NCI-H748 treated with DMSO at 0.1 percent for 48 hours (cell line): ENCODE measurements around the gene RCN2.
"Not testable (repeated sequence)": the region's sequence is repeated elsewhere in the genome, so short reads cannot be mapped to it uniquely, and the experiment has no call there.

Experiments used
- DNase-seq: peaks from one replicate; lab custom pipeline; 2025; lab: John Stamatoyannopoulos, UW

Gene RCN2

GRCh38 chr15:76931397-76932134 lies at the start of gene RCN2:
RCN2 (plus strand) TSS chr15:76931749; CDS start chr15:76931842, 93 bp downstream.
- peak; percentile 69 for DNase-seq

- no peak for DNase-seq
These were observed 46.3 kb upstream of the RCN2 start for GRCh38 chr15:76885212-76885611.

- not testable (repeated sequence) for DNase-seq
These were observed 44.0 kb upstream of the RCN2 start for GRCh38 chr15:76887280-76888141.

DNA sequence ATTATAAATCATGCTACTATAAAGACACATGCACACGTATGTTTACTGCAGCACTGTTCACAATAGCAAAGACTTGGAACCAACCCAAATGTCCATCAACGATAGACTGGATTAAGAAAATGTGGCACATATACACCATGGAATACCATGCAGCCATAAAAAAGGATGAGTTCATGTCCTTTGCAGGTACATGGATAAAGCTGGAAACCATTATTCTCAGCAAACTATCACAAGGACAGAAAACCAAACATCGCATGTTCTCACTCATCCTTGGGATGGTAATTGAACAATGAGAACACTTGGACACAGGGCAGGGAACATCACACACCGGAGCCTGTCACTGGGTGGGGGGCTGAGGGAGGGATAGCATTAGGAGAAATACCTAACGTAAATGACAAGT lies 38.7 kb upstream of the RCN2 start:
- not testable (repeated sequence) for DNase-seq

- DNase-seq = no peak
These were observed 37.4 kb upstream of the RCN2 start for GRCh38 chr15:76894174-76894573.

DNA sequence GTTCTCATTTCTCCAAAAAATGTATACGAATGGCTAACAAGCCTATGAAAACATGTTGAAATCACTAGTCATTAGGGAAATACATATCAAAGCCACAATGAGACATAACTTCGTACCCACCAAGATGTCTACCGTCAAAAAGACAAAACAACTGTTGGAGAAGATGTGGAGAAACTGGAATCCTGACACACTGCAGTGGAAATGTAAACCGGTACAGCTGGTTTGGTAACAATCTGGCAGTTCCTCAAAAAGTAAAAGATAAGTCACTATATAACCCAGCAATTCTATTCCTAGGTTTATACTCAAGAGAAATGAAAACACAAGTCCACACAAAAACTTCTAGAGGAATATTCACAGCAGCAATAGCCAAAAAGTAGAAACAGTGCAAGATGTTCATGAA lies 33.4 kb upstream of the RCN2 start:
- no peak for DNase-seq

DNA sequence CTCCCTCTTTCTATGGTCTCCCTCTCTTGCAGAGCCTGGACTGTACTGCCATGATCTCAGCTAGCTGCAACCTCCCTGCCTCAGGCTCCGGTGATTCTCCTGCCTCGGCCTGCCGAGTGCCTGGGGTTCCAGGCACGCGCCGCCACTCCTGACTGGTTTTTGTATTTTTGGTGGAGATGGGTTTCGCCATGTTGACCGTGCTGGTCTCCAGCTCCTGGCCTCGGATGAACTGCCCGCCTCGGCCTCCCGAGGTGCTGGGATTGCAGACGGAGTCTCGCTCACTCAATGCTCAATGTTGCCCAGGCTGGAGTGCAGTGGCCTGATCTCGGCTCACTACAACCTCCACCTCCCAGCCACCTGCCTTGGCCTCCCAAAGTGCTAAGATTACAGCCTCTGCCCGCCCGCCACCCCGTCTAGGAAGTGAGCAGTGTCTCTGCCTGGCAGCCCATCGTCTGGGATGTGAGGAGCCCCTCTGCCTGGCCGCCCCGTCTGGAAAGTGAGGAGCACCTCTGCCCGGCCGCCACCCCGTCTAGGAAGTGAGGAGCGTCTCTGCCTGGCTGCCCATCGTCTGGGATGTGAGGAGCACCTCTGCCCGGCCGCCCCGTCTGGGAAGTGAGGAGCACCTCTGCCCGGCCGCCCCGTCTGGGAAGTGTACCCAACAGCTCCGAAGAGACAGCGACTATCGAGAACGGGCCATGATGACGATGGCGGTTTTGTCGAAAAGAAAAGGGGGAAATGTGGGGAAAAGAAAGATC lies 32.2 kb upstream of the RCN2 start:
- not testable (repeated sequence) for DNase-seq

DNA sequence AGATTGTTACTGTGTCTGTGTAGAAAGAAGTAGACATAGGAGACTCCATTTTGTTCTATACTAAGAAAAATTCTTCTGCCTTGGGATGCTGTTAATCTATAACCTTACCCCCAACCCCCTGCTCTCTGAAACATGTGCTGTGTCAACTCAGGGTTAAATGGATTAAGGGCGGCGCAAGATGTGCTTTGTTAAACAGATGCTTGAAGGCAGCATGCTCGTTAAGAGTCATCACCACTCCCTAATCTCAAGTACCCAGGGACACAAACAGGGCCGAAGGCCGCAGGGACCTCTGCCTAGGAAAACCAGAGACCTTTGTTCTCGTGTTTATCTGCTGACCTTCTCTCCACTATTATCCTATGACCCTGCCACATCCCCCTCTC lies 31.6 kb upstream of the RCN2 start:
- DNase-seq = not testable (repeated sequence)

- DNase-seq = no peak
These were observed 29.6 kb upstream of the RCN2 start for GRCh38 chr15:76901965-76902364.

- DNase-seq = peak; percentile 0
These were observed 28.3 kb upstream of the RCN2 start for GRCh38 chr15:76903251-76903681.

- DNase-seq = no peak
These were observed 27.0 kb upstream of the RCN2 start for GRCh38 chr15:76904461-76905012.

GRCh38 chr15:76905013-76905839 lies 26.3 kb upstream of the RCN2 start, which contains the start of gene SCAPER:
SCAPER (minus strand) TSS chr15:76905340; CDS start chr15:76883817, 21,523 bp downstream.
- peak; percentile 53 for DNase-seq

DNA sequence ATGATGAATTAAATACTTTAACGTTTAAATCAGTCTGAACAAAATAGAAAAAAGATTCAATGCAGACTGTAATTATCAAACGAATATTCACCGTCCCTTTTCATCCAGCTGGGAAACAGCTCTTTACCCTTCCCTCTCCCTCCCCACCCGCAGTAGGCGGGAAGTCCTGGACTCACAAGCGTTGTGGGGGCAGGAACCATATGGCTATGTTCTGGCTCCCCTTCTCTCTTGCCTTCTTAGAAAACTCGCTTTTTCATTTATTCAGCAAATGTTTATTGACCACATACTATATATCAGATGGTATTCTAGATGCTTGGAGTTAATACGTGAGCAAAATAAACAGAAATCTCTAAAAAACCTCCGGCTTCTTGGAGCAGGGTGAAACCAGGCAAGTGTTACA lies 25.7 kb upstream of the RCN2 start:
- DNase-seq = no peak

DNA sequence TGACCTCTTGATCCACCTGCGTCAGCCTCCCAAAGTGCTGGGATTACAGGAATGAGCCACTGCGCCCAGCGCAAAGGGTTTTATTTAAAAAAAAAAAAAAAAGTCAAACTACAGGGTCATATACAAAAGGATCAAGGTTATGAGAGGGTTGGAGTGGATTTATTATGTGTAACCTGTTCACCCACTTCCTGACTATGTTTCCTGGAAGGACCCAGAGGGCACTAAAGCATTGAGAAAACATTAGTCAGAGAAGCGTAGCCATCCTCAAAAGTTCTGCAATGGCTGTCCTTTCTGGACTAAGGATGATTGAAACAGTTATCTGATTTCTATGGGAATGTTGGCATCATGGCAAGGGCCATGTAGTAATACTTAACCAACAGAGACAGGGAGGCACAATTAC lies 19.1 kb upstream of the RCN2 start:
- no peak for DNase-seq

DNA sequence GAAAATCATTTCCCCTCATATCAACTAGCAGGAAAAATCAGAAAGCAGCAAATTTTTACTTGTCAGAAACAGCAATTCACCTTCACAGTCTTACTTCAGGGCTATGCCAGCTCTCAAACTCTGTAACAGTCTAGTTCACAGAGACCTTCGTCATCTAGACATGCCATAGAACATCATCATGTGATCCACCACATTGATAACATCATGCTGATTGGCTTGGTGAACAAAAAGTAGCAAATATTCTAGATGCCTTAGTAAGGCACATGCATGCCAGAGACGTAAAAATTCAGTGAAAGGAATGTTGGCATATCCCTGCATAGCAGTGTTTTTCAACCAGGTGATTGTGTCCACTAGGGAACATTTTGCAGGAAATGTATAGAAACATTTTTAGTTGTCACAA lies 17.8 kb upstream of the RCN2 start:
- no peak for DNase-seq

DNA sequence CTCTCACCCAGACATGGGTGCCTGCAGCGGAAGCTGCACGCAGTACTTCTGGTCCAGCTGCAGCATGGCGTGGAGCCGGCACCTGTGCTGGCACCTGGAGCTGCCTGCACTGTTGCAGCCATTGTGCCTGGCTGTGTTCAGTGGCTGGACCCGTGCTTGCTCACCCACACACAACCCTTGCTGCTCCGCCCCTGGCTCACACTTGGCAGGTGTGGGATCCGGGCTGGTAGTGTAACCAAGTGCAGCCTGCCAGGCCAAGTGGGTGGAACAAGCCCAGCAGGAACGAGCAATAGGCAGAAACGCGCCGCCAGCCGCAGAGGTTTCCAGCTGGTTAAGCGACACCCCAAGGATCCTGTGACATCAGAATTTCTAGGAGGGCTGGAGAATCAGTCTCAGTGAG lies 15.2 kb upstream of the RCN2 start:
- DNase-seq = no peak

DNA sequence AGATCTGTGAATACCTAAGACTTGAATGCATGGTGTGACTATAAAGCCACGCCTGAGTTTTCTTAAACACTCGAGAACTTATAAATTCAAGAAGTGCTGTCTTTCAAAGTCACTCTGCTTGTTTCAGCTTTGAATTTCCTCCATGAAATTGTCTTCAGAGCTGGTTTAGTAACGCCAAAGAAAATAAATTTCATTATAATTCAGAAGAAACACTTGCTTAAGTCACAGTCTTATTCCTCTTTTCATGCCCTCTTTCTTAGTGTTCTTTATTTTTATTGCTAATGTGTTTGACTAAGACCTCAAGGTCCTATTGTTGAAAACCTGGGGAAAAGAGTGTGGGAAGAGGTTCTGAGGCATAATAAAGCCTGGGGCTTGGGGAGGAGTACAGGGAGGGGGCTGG lies 3.3 kb upstream of the RCN2 start:
- DNase-seq = no peak

- DNase-seq = no peak
These were observed 2.4 kb upstream of the RCN2 start for GRCh38 chr15:76929011-76929760.

DNA sequence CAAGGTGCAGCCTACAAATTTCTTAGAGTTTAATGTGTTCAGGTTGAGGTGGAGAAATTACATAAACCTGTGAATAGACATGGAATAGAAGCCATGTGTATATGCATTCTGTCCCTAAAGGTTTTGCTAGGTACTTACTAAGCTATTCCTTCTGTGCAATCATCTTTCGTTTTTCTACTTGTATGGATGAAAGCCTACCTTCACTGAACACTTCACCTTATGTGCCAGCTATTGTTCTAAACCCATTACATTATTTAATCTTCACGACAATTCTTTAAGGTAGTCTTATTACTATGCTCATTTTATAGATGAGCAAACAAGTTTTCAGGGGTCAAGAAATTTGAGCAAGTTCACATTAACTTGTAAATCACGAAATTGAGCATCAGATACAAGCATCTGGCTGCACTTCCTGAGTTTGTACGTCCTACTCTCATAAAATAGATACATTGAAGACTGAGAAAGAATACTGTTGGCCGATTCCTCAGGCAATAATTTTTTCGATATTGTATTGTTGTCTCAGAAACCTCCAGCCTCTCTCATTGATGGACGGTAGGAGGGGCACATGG lies 635 bp upstream of the RCN2 start:
- DNase-seq = no peak
